HG03196 (cell line): ENCODE results near the gene TSPAN4.

ENCODE experiments used
- ATAC-seq: cut with Tn5 transposase; IDR thresholded peaks from one replicate; pipeline ENCODE4 v1.9.1; 2021; ENCODE audit not compliant: unreplicated experiment

TSPAN4 gene

GRCh38 chr11:905952-906351 is 63.3 kb downstream of the TSPAN4 start:
- ATAC-seq: no peak

GRCh38 chr11:907668-908067 is 65.0 kb downstream of the TSPAN4 start:
- no peak for ATAC-seq

- ATAC-seq: no peak
Measured at GRCh38 chr11:908273-908672, 65.6 kb downstream of the TSPAN4 start.

- no peak for ATAC-seq
Measured at GRCh38 chr11:909406-909805, 66.8 kb downstream of the TSPAN4 start.

- ATAC-seq: peak; percentile 7
Measured at GRCh38 chr11:910044-910588, 67.5 kb downstream of the TSPAN4 start.

GRCh38 chr11:910589-911030 is 68.0 kb downstream of the TSPAN4 start, which contains the start of gene CHID1:
CHID1 (minus strand) TSS chr11:910810; CDS start chr11:904816, 5,994 bp downstream.
- ATAC-seq: peak; percentile 84

GRCh38 chr11:911031-911889 is 68.6 kb downstream of the TSPAN4 start:
- peak; percentile 28 for ATAC-seq

GRCh38 chr11:911890-912219 is 69.2 kb downstream of the TSPAN4 start:
- no peak for ATAC-seq

- ATAC-seq: no peak
Measured at GRCh38 chr11:912266-912665, 69.6 kb downstream of the TSPAN4 start.

GRCh38 chr11:913043-913442 is 70.4 kb downstream of the TSPAN4 start:
- ATAC-seq: no peak

- ATAC-seq: no peak
Measured at GRCh38 chr11:914204-914603, 71.6 kb downstream of the TSPAN4 start.

GRCh38 chr11:914747-915501 is 72.3 kb downstream of the TSPAN4 start:
- ATAC-seq: no peak
